IPS-NIHi11 (cell line): ENCODE measurements around the gene MYCBPAP.

Source experiments
- DNase-seq: peaks from one replicate; pipeline ENCODE4 v3.0.0; 2012; ENCODE audit warnings: mixed read lengths, low spot score

MYCBPAP gene

DNA sequence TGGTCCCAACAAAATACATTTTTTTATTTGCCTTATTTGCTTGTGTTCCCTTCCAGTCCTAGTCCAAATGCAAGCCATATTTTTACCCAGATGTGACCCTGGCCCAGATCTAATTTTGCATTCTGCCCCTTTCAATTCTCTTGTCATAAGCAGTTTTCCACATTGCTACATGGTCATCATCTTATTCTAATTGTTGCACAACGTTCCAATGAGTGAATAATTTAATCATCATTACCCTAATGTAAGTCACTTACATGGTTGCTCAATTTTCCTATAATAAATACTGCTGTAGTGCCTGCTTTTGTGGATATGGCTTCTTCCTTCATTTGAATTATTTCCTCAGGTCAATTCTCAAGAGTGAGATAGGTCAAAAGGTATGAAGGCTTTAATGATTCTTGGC lies 16.7 kb upstream of the MYCBPAP start:
- DNase-seq = no peak

- no peak for DNase-seq
Measured at GRCh38 chr17:50492214-50492613, 16.0 kb upstream of the MYCBPAP start.

GRCh38 chr17:50493744-50494143 lies 14.5 kb upstream of the MYCBPAP start:
- DNase-seq = no peak

- no peak for DNase-seq
Measured at GRCh38 chr17:50495217-50495823, 12.9 kb upstream of the MYCBPAP start.

DNA sequence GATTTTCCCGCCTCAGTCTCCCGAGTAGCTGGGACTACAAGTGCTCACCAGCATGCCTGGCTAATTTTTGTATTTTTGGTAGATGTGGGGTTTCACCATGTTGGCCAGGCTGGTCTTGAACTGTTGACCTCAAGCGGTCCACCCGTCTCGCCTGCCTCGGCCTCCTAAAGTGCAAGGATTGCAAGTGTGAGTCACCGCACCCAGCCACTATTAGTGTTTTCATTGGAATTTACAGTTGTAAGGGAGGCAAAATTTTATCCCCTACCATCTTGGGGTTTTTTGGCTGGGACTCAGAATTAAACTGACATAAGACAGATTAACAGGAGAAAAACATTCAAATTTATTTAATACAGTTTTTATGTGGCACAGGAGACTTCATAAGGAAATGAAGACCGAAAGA lies 12.3 kb upstream of the MYCBPAP start:
- DNase-seq = no peak

- DNase-seq = no peak
Measured at GRCh38 chr17:50498021-50498874, 10.0 kb upstream of the MYCBPAP start.

- no peak for DNase-seq
Measured at GRCh38 chr17:50499270-50499669, 9.0 kb upstream of the MYCBPAP start.

- no peak for DNase-seq
Measured at GRCh38 chr17:50499721-50500120, 8.5 kb upstream of the MYCBPAP start.

DNA sequence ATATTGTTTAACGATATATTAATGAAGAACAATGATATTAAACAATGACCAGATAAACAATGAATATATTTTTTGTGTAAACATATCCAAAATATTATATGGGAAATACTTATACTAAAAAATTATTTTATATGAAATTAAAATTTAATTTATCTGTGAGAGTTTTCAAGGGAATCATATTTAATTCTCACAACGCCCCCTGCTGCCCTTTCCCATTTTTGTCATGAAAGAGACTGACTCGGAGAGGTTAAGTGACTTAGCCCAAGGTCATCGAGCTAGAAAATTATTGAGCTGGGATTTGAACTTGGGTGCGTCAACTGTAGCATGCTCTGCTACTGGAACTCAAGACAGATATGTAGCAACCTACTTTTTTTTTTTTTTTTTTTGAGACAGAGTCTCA lies 7.2 kb upstream of the MYCBPAP start:
- DNase-seq = no peak

- no peak for DNase-seq
Measured at GRCh38 chr17:50502301-50502990, 5.8 kb upstream of the MYCBPAP start.

- no peak for DNase-seq
Measured at GRCh38 chr17:50505591-50506130, 2.6 kb upstream of the MYCBPAP start.

DNA sequence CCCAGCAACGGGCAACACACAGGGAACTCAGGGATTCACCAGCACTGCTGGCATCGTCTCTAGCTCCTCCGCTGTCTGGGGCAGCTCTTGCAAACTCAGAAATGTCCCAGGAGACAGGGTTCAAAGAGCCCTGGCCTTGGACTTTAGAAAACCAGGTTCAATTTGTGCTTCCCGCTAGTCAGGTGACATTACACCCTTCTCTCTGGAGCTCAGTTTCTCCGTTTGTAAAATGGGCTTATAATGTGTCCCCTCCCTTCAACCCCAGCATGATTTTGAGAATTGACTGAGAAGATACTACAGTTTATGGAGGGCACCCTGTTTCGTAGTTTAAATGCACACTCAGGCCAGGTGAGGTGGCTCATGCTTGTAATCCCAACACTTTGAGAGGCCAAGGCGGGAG lies 1.9 kb upstream of the MYCBPAP start:
- no peak for DNase-seq

DNA sequence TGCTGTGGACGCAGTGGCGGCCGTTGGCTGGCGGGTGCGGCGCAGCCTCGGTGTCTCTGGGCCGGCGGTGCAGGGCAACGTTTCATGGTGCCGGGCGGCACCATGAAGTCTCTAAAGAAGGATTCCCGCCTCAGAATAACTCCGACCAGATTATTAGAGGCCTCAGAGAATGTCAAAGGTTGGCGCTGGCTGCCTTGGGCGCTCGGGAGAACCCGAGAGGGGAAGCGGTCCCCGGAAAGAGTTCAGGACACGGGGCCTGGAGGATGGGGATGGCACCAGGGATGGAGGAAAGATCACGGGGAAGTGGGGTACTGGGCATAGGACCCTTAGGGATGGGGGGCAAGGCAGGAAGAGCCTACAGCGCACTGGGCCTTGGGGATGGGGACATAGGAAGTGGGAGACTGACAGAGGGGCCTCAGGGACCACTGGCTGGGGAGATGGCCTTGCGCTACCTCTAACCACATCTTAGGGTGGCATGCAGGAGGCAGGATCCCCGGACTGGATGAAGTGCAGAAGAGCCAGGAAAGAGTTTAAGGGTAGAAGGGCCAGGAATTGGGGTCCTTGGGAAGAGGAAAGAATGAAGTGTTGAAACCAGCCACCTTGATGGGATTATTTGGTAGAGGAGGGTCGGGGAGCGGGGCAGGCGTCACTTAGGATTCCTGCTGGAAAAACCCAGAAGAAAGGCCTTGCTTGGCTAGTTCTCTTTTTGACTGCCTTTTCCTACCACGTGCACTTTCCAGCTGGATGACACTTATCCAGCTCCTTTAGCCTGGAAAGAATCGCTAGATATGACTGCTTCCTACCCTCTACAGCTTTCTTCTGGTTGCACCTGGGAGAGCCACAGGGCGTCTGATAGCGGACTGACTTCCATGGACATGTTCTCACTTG lies 578 bp downstream of the MYCBPAP start:
- no peak for DNase-seq

GRCh38 chr17:50511058-50511457 lies 2.8 kb downstream of the MYCBPAP start:
- no peak for DNase-seq

- DNase-seq = no peak
Measured at GRCh38 chr17:50513495-50513894, 5.3 kb downstream of the MYCBPAP start.

GRCh38 chr17:50514388-50514787 lies 6.1 kb downstream of the MYCBPAP start:
- DNase-seq = no peak

GRCh38 chr17:50514936-50515702 lies 6.9 kb downstream of the MYCBPAP start:
- DNase-seq = no peak

GRCh38 chr17:50517011-50517410 lies 8.8 kb downstream of the MYCBPAP start:
- no peak for DNase-seq

GRCh38 chr17:50517504-50518383 lies 9.5 kb downstream of the MYCBPAP start:
- DNase-seq = no peak
